BJ (cell line): Measurements from ENCODE around the gene ZNF862. TPM values are rescaled to one million over a fixed set of nuclear protein-coding genes. Genes with fewer than 3 reads are reported as not detected.

Experiments
- CTCF ChIA-PET: fragments of 350-600 bp; formaldehyde crosslinking; extraction: SDS; loops from one replicate; lab custom pipeline; 2021; ENCODE audit warnings: antibody characterized with exemption, inconsistent platforms; lab: Yijun Ruan, JAX
- POLR2A ChIA-PET: fragments of 300-600 bp; sonication (Branson Sonifier 250); formaldehyde crosslinking; extraction: SDS; loops from one replicate; lab custom pipeline; 2021; ENCODE audit warnings: antibody characterized with exemption; lab: Charles Lee
- DNase-seq: peaks from one replicate; pipeline ENCODE4 v3.0.0-alpha.2; 2011; ENCODE audit warnings: low read depth
- H3K27me3 ChIP-seq: 2 replicates; pipeline ENCODE4 v1.6.0; 2011; ENCODE audit warnings: low read length; ENCODE audit not compliant: control insufficient read depth, insufficient read depth
- H3K36me3 ChIP-seq: 2 replicates; pipeline ENCODE4 v1.5.1; 2011; ENCODE audit warnings: low read length; ENCODE audit not compliant: control insufficient read depth, insufficient read depth
- H3K4me3 ChIP-seq: 2 replicates; pipeline ENCODE4 v1.5.1; 2011; ENCODE audit warnings: low read depth, mild to moderate bottlenecking, control low read depth, low read length
- polyA plus RNA-seq: library from polyadenylated mRNA; depleted of rRNA; stranded (reverse); fragments of >200 nt; gene quantifications from 2 replicates; pipeline ENCODE4 v1.2.3, GENCODE V29; 2011
- TF ChIP-seq, protein P1 (sequence below): IDR thresholded peaks from 2 replicates; pipeline ENCODE4 v1.5.1; 2011; ENCODE audit warnings: low read depth, mild to moderate bottlenecking, control low read depth, inconsistent platforms, low read length, moderate library complexity; ENCODE audit not compliant: insufficient read depth

ZNF862 gene
- polyA plus RNA-seq, 1 experiment = 20.4 TPM

- Histone ChIP-seq H3K4me3 (no peak overlapping the region), H3K27me3 (no peaks in the 10 kb centered on the region; the same call in none of the 2 replicates), H3K36me3 (no peaks in the 10 kb centered on the region)
- DNase-seq = no peak
- TF ChIP-seq, protein P1, sequence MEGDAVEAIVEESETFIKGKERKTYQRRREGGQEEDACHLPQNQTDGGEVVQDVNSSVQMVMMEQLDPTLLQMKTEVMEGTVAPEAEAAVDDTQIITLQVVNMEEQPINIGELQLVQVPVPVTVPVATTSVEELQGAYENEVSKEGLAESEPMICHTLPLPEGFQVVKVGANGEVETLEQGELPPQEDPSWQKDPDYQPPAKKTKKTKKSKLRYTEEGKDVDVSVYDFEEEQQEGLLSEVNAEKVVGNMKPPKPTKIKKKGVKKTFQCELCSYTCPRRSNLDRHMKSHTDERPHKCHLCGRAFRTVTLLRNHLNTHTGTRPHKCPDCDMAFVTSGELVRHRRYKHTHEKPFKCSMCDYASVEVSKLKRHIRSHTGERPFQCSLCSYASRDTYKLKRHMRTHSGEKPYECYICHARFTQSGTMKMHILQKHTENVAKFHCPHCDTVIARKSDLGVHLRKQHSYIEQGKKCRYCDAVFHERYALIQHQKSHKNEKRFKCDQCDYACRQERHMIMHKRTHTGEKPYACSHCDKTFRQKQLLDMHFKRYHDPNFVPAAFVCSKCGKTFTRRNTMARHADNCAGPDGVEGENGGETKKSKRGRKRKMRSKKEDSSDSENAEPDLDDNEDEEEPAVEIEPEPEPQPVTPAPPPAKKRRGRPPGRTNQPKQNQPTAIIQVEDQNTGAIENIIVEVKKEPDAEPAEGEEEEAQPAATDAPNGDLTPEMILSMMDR = no peak
- ChIA-PET CTCF (no interaction called here), POLR2A (no interaction called here)
Observed at GRCh38 chr7:149791411-149792219, 46.6 kb upstream of the ZNF862 start.

DNA sequence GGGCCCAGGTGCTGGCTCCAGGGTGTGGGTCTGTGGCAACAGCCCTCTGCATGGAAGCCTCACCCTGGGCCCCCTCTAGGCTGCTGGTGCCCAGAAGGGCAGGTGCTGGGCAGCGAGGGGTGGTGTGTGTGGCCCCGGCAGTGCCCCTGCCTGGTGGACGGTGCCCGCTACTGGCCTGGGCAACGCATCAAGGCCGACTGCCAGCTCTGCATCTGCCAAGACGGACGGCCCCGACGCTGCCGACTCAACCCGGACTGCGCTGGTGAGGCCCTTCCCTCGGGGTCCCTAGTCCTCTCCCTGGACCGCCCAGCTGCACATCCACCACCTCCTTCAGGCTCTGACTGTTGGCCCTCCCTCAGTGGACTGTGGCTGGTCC is 46.0 kb upstream of the ZNF862 start:
- POLR2A ChIA-PET = no interaction called here
- no peak for DNase-seq
- H3K4me3 ChIP-seq = no peak overlapping the region
- CTCF ChIA-PET = interaction anchor here (1.3 kb wide), 1 partner anchor 14 kb away, joined by 6 read pairs; no protein-coding TSS in a partner anchor
- H3K27me3 ChIP-seq = no peaks in the 10 kb centered on the region; the same call in none of the 2 replicates
- no peaks in the 10 kb centered on the region for H3K36me3 ChIP-seq
- TF ChIP-seq, protein P1 = no peak

GRCh38 chr7:149793261-149793660 is 44.9 kb upstream of the ZNF862 start:
- DNase-seq = no peak
- H3K4me3 ChIP-seq = no peak overlapping the region
- H3K27me3 ChIP-seq = no peaks in the 10 kb centered on the region; the same call in 1 of the 2 replicates
- POLR2A ChIA-PET = no interaction called here
- no peaks in the 10 kb centered on the region for H3K36me3 ChIP-seq
- CTCF ChIA-PET = interaction anchor here (1.3 kb wide), 1 partner anchor 13 kb away, joined by 6 read pairs; no protein-coding TSS in a partner anchor
- TF ChIP-seq, protein P1 = no peak

DNA sequence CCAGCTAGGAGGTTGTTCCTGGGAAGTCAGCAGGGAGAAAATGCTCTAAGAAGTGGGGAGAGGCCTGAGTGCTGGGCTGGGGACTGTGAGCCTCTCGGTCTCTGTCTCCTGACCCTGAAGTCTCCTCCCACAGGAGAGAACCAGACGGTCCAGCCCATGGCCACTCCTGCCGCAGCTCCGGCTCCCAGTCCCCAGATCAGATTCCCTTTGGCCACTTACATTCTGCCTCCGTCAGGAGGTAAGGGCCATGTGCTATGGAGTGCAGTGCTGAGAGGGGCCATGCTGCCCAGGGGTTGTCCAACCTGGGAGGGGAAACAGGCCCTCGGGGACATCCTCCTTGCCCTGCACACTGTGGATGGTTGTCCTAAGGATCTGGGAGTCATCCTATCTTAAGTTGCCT is 43.5 kb upstream of the ZNF862 start:
- no peak for DNase-seq
- TF ChIP-seq, protein P1 = no peak
- H3K27me3 ChIP-seq = no peaks in the 10 kb centered on the region; the same call in 1 of the 2 replicates
- no peak overlapping the region for H3K4me3 ChIP-seq
- CTCF ChIA-PET = interaction anchor here (0.6 to 1.4 kb wide), 2 partner anchors 9 to 15 kb away, joined by 3 read pairs; no protein-coding TSS in a partner anchor
- H3K36me3 ChIP-seq = no peaks in the 10 kb centered on the region
- POLR2A ChIA-PET = no interaction called here

DNA sequence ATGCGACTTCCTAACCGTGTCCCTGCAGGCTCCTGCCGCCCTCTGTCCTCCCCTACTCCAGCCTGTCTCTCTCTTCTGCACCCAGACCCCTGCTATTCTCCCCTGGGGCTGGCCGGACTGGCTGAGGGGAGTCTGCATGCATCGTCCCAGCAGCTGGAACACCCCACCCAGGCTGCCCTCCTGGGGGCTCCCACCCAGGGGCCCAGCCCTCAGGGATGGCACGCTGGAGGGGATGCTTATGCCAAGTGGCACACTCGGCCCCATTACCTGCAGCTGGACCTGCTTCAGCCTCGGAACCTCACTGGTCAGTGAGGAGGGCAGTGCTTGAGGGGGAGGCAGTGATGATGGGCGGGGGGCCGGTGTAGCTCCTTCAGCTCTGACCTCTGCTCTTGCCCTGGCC is 43.0 kb upstream of the ZNF862 start:
- CTCF ChIA-PET = interaction anchor here (0.6 to 1.4 kb wide), 2 partner anchors 9 to 14 kb away, joined by 3 read pairs; no protein-coding TSS in a partner anchor

More for the DNA sequence above, 43.0 kb upstream of the ZNF862 start:
- Histone ChIP-seq H3K36me3 (no peaks in the 10 kb centered on the region), H3K27me3 (no peaks in the 10 kb centered on the region; the same call in 1 of the 2 replicates), H3K4me3 (no peak overlapping the region)
- DNase-seq = no peak
- TF ChIP-seq, protein P1 = no peak
- POLR2A ChIA-PET = no interaction called here
